Loucy (cell line): ENCODE results near the gene PPEF1.

Experiments
- H2AFZ ChIP-seq: fragments of 200-600 bp; sonication (generic); 2 replicates; pipeline ENCODE4 v1.6.0; 2016; ENCODE audit warnings: antibody characterized with exemption, mild to moderate bottlenecking, low read length, moderate library complexity
- H3F3A ChIP-seq: fragments of 200-600 bp; 2 replicates; pipeline ENCODE4 v1.6.0; 2016; ENCODE audit warnings: antibody characterized with exemption, low read depth, mild to moderate bottlenecking
- H3K27me3 ChIP-seq: fragments of 200-600 bp; sonication (generic); 2 replicates; pipeline ENCODE4 v1.6.1; 2014; ENCODE audit warnings: low read length, mild to moderate bottlenecking; ENCODE audit not compliant: insufficient read depth, poor library complexity, severe bottlenecking
- H3K36me3 ChIP-seq: fragments of 200-600 bp; sonication (generic); 2 replicates; pipeline ENCODE4 v1.6.1; 2016; ENCODE audit warnings: low read length; ENCODE audit not compliant: insufficient read depth
- H3K4me1 ChIP-seq: fragments of 200-600 bp; sonication (generic); 2 replicates; pipeline ENCODE4 v1.5.1; 2014; ENCODE audit warnings: low read length, mild to moderate bottlenecking; ENCODE audit not compliant: insufficient read depth, poor library complexity, severe bottlenecking
- H3K4me2 ChIP-seq: fragments of 200-600 bp; sonication (generic); 2 replicates; pipeline ENCODE4 v1.6.0; 2014; ENCODE audit warnings: antibody characterized with exemption, low read length, low read depth, mild to moderate bottlenecking; ENCODE audit not compliant: poor library complexity, severe bottlenecking
- H3K4me3 ChIP-seq: fragments of 200-600 bp; sonication (generic); 2 replicates; pipeline ENCODE4 v1.5.1; 2014; ENCODE audit warnings: low read length, mild to moderate bottlenecking, mixed read lengths; ENCODE audit not compliant: poor library complexity, severe bottlenecking
- H3K79me2 ChIP-seq: fragments of 200-600 bp; sonication (generic); 2 replicates; pipeline ENCODE4 v1.6.1; 2014; ENCODE audit warnings: low read length; ENCODE audit not compliant: insufficient read depth
- H3K9ac ChIP-seq: fragments of 200-600 bp; sonication (generic); 2 replicates; pipeline ENCODE4 v1.6.0; 2014; ENCODE audit warnings: mild to moderate bottlenecking, low read depth, low read length, moderate library complexity; ENCODE audit not compliant: poor library complexity, severe bottlenecking
- H3K9me2 ChIP-seq: fragments of 200-600 bp; sonication (generic); replicated peaks from 2 replicates; pipeline ENCODE4 v1.6.1; 2016; ENCODE audit warnings: low read depth, low read length, mixed read lengths
- H3K9me3 ChIP-seq: fragments of 200-600 bp; sonication (generic); 2 replicates; pipeline ENCODE4 v1.6.1; 2014; ENCODE audit warnings: mild to moderate bottlenecking, antibody characterized with exemption, low read length, low read depth; ENCODE audit not compliant: insufficient read depth
- H4K20me1 ChIP-seq: fragments of 200-600 bp; sonication (generic); 2 replicates; pipeline ENCODE4 v1.6.0; 2014; ENCODE audit warnings: antibody characterized with exemption, low read length, mild to moderate bottlenecking; ENCODE audit not compliant: insufficient read depth, poor library complexity, severe bottlenecking
- CTCF ChIP-seq: fragments of 200-600 bp; sonication (generic); conservative IDR thresholded peaks from 2 replicates; pipeline ENCODE4 v1.5.1; 2014; ENCODE audit warnings: mild to moderate bottlenecking, antibody characterized with exemption, low read length
- EZH2phosphoT487 ChIP-seq: fragments of 200-600 bp; IDR thresholded peaks from 2 replicates; pipeline ENCODE4 v1.6.1; 2018; ENCODE audit warnings: antibody characterized with exemption, mild to moderate bottlenecking, moderate library complexity, borderline replicate concordance

The PPEF1 gene

GRCh38 chrX:18666614-18667013 is 40.8 kb upstream of the PPEF1 start:
- H2AFZ ChIP-seq = no peak overlapping the region
- H3F3A ChIP-seq = no peaks in the 10 kb centered on the region
- H3K9ac ChIP-seq = no peak overlapping the region
- H3K27me3 ChIP-seq = no peaks in the 10 kb centered on the region
- no peaks in the 10 kb centered on the region for H4K20me1 ChIP-seq
- TF ChIP-seq EZH2phosphoT487 = no peak
- TF ChIP-seq CTCF = no peak
- no peaks in the 10 kb centered on the region for H3K9me2 ChIP-seq
- no peaks in the 10 kb centered on the region for H3K4me1 ChIP-seq
- no peak overlapping the region for H3K4me3 ChIP-seq
- H3K36me3 ChIP-seq = no peaks in the 10 kb centered on the region
- no peak overlapping the region for H3K4me2 ChIP-seq
- H3K9me3 ChIP-seq = no peaks in the 10 kb centered on the region
- H3K79me2 ChIP-seq = no peaks in the 10 kb centered on the region

GRCh38 chrX:18668071-18668835 is 39.2 kb upstream of the PPEF1 start:
- Histone ChIP-seq H3K4me3 (no peak overlapping the region), H2AFZ (no peak overlapping the region)
- TF ChIP-seq EZH2phosphoT487 (no peak), CTCF (no peak)

DNA sequence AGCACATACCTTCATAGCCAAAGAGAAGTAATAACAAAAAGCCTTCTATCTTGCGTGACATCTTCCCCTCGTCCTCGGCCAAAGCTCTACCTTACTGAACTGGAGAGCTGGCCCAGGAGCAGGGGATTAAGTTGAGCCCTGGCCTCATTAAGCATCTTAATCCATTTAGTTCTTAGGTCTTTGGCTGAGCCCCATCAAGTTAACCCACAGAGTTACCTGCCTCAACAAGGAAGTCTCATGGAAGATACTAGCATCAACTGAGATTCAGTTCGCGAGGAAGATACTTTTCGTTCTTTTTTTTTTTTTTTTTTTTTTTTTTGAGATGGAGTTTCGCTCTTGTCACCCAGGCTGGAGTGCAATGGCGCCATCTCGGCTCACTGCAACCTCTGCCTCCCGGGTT is 35.4 kb upstream of the PPEF1 start, which contains the start of gene RS1:
RS1 (minus strand) TSS at position 101 of the 400 bp plus-strand sequence; CDS start at position 61, 40 bp downstream.
- Histone ChIP-seq H3K9me2 (no peaks in the 10 kb centered on the region), H3K4me1 (no peaks in the 10 kb centered on the region), H2AFZ (no peak within 1 kb of the TSS)

More at GRCh38 chrX:18668071-18668835, 39.2 kb upstream of the PPEF1 start:
- H3K9me2 ChIP-seq = no peaks in the 10 kb centered on the region
- no peaks in the 10 kb centered on the region for H4K20me1 ChIP-seq
- no peak overlapping the region for H3K9ac ChIP-seq
- no peaks in the 10 kb centered on the region for H3K4me1 ChIP-seq
- no peak overlapping the region for H3K4me2 ChIP-seq
- H3K27me3 ChIP-seq = no peaks in the 10 kb centered on the region
- no peaks in the 10 kb centered on the region for H3K9me3 ChIP-seq
- H3K36me3 ChIP-seq = no peaks in the 10 kb centered on the region
- H3F3A ChIP-seq = no peaks in the 10 kb centered on the region
- H3K79me2 ChIP-seq = no peaks in the 10 kb centered on the region

More for the DNA sequence above, 35.4 kb upstream of the PPEF1 start, which contains the start of gene RS1:
- Histone ChIP-seq H3K27me3 (no peaks in the 10 kb centered on the region), H3K4me2 (no peak within 1 kb of the TSS), H3F3A (no peaks in the 10 kb centered on the region), H3K36me3 (no peaks in the 10 kb centered on the region), H3K9me3 (no peaks in the 10 kb centered on the region), H4K20me1 (no peaks in the 10 kb centered on the region), H3K9ac (no peak within 1 kb of the TSS), H3K4me3 (no peak within 1 kb of the TSS), H3K79me2 (no peaks in the 10 kb centered on the region)
- TF ChIP-seq CTCF = no peak
- no peak for TF ChIP-seq EZH2phosphoT487
